HFFc6 (cell line): ENCODE results near the gene TSPAN2. TPM values are rescaled to one million over a fixed set of nuclear protein-coding genes. Genes with fewer than 3 reads are reported as not detected.

ENCODE experiments used
- DNase-seq: peaks from one replicate; pipeline ENCODE4 v3.0.0-alpha.2; 2018
- H3K27ac Mint-ChIP-seq: 2 replicates; pipeline ENCODE4 v1.8.0; 2020; ENCODE audit warnings: mild to moderate bottlenecking, mixed read lengths
- H3K27me3 Mint-ChIP-seq: 2 replicates; pipeline ENCODE4 v1.8.0; 2021; ENCODE audit warnings: mild to moderate bottlenecking, moderate library complexity, mixed read lengths; ENCODE audit not compliant: insufficient read depth
- H3K36me3 Mint-ChIP-seq: 2 replicates; pipeline ENCODE4 v1.8.0; 2021; ENCODE audit warnings: low read depth, mixed read lengths
- H3K4me1 Mint-ChIP-seq: 2 replicates; pipeline ENCODE4 v1.8.0; 2020; ENCODE audit warnings: low read depth, mixed read lengths
- H3K4me3 Mint-ChIP-seq: 2 replicates; pipeline ENCODE4 v1.8.0; 2020; ENCODE audit warnings: mild to moderate bottlenecking, moderate library complexity, mixed read lengths
- H3K9me3 Mint-ChIP-seq: 2 replicates; pipeline ENCODE4 v1.8.0; 2020; ENCODE audit warnings: mild to moderate bottlenecking, mixed read lengths
- CTCF ChIP-seq: fragments of 200-600 bp; sonication (generic); IDR thresholded peaks from 2 replicates; pipeline ENCODE4 v1.5.0; 2021; ENCODE audit warnings: antibody characterized with exemption, mild to moderate bottlenecking
- total RNA-seq, 6 experiments: library from RNA; stranded (reverse); fragmentation: NEBNext Ultra II Directional; extraction: Animal tissue kit (Norgen Biotek cat#: 25700); gene quantifications; 2 replicates in 1 of 6; 3 replicates in 5 of 6; pipeline ENCODE4 v1.2.3, GENCODE V29; 2021

TSPAN2 gene
- total RNA-seq, 6 experiments from 2014 or later, result 4.2 to 6.9 (median 5.1) TPM

GRCh38 chr1:115107516-115108260, 18.4 kb upstream of the TSPAN2 start:
- Mint-ChIP-seq H3K4me1 (peaks cover 11% of the 10 kb centered on the region), H3K36me3 (no peaks in the 10 kb centered on the region; the same call in 1 of the 2 replicates), H3K27me3 (no peaks in the 10 kb centered on the region; the same call in 1 of the 2 replicates), H3K27ac (no peak overlapping the region), H3K9me3 (no peaks in the 10 kb centered on the region), H3K4me3 (no peak overlapping the region)
- DNase-seq, result no peak
- TF ChIP-seq CTCF, result no peak

GRCh38 chr1:115105831-115106230, 16.5 kb upstream of the TSPAN2 start:
- no peak overlapping the region for H3K27ac Mint-ChIP-seq
- no peak for TF ChIP-seq CTCF
- no peaks in the 10 kb centered on the region for H3K9me3 Mint-ChIP-seq
- no peaks in the 10 kb centered on the region; the same call in 1 of the 2 replicates for H3K36me3 Mint-ChIP-seq
- peaks cover 8% of the 10 kb centered on the region; the same call in 1 of the 2 replicates for H3K4me1 Mint-ChIP-seq
- H3K27me3 Mint-ChIP-seq, result no peaks in the 10 kb centered on the region; the same call in 1 of the 2 replicates
- no peak overlapping the region for H3K4me3 Mint-ChIP-seq
- no peak for DNase-seq

- H3K4me3 Mint-ChIP-seq, result peak overlapping the region; percentile 80
- H3K4me1 Mint-ChIP-seq, result peaks cover 20% of the 10 kb centered on the region
- peak overlapping the region; percentile 97 for H3K27ac Mint-ChIP-seq
- H3K27me3 Mint-ChIP-seq, result no peaks in the 10 kb centered on the region
- H3K9me3 Mint-ChIP-seq, result no peaks in the 10 kb centered on the region
- no peaks in the 10 kb centered on the region for H3K36me3 Mint-ChIP-seq
- peak; percentile 68 for DNase-seq
- no peak for TF ChIP-seq CTCF
These were observed 10.4 kb upstream of the TSPAN2 start for GRCh38 chr1:115099693-115100050.

- H3K36me3 Mint-ChIP-seq, result no peaks in the 10 kb centered on the region
- peak overlapping the region; percentile 80 for H3K4me3 Mint-ChIP-seq
- no peaks in the 10 kb centered on the region for H3K27me3 Mint-ChIP-seq
- peak overlapping the region; percentile 97 for H3K27ac Mint-ChIP-seq
- H3K4me1 Mint-ChIP-seq, result peaks cover 20% of the 10 kb centered on the region
- no peaks in the 10 kb centered on the region for H3K9me3 Mint-ChIP-seq
- no peak for TF ChIP-seq CTCF
- DNase-seq, result peak; percentile 91
These were observed 9.8 kb upstream of the TSPAN2 start for GRCh38 chr1:115098979-115099692.

- Mint-ChIP-seq H3K4me1 (peaks cover 14% of the 10 kb centered on the region), H3K36me3 (no peaks in the 10 kb centered on the region), H3K27me3 (no peaks in the 10 kb centered on the region)
These were observed 2.9 kb upstream of the TSPAN2 start for GRCh38 chr1:115092175-115092574.

More at GRCh38 chr1:115092175-115092574, 2.9 kb upstream of the TSPAN2 start:
- TF ChIP-seq CTCF, result no peak
- DNase-seq, result no peak
- Mint-ChIP-seq H3K4me3 (no peak overlapping the region), H3K27ac (no peak overlapping the region), H3K9me3 (no peaks in the 10 kb centered on the region)
